GM10248 (cell line): ENCODE results near the gene SDHA.
"Not testable (repeated sequence)": the region's sequence is repeated elsewhere in the genome, so short reads cannot be mapped to it uniquely, and the experiment has no call there.

ENCODE experiments used
- CTCF ChIA-PET: fragments of 300-600 bp; sonication (Branson Sonifier 250); formaldehyde crosslinking; extraction: SDS; loops from one replicate; lab custom pipeline; 2021; ENCODE audit warnings: antibody characterized with exemption; lab: Yijun Ruan, JAX
- POLR2A ChIA-PET: fragments of 350-650 bp; sonication (Branson Sonifier 250); formaldehyde crosslinking; extraction: SDS; loops from one replicate; lab custom pipeline; 2020; ENCODE audit warnings: antibody characterized with exemption; lab: Yijun Ruan, JAX
- DNase-seq: peaks from one replicate; pipeline ENCODE4 v3.0.0; 2012; ENCODE audit errors: extremely low spot score
- CTCF ChIP-seq: IDR thresholded peaks from 2 replicates; pipeline ENCODE4 v1.5.1; 2012; ENCODE audit warnings: mild to moderate bottlenecking, low read depth; ENCODE audit errors: extremely low read depth, missing control alignments, control extremely low read depth

SDHA gene

GRCh38 chr5:270340-270739, 52.2 kb downstream of the SDHA start:
- CTCF ChIA-PET = interaction anchor here (0.7 to 1.5 kb wide), 3 partner anchors 47 to 177 kb away, joined by 3 to 4 read pairs (median 3); no protein-coding TSS in a partner anchor
- TF ChIP-seq CTCF = no peak
- no peak for DNase-seq
- POLR2A ChIA-PET = interaction anchor here (0.6 kb wide), 1 partner anchor 74 kb away, joined by 3 read pairs; no protein-coding TSS in a partner anchor

GRCh38 chr5:271828-272167, 53.7 kb downstream of the SDHA start:
- ChIA-PET POLR2A (interaction anchor here (0.9 to 1.5 kb wide), 4 partner anchors 11 to 45 kb away, joined by 3 to 15 read pairs (median 8); no protein-coding TSS in a partner anchor), CTCF (interaction anchor here (0.9 to 1.3 kb wide), 3 partner anchors 45 to 622 kb away, joined by 3 to 5 read pairs (median 4); no protein-coding TSS in a partner anchor)
- DNase-seq = not testable (repeated sequence)

- CTCF ChIA-PET, DNase-seq, POLR2A ChIA-PET: not testable (repeated sequence)
Measured at GRCh38 chr5:273091-273490, 55.0 kb downstream of the SDHA start.

- POLR2A ChIA-PET = interaction anchor here (1.7 kb wide), 1 partner anchor 11 kb away, joined by 4 read pairs; no protein-coding TSS in a partner anchor
- CTCF ChIA-PET, DNase-seq: not testable (repeated sequence)
Measured at GRCh38 chr5:273491-273890, 55.4 kb downstream of the SDHA start.

DNA sequence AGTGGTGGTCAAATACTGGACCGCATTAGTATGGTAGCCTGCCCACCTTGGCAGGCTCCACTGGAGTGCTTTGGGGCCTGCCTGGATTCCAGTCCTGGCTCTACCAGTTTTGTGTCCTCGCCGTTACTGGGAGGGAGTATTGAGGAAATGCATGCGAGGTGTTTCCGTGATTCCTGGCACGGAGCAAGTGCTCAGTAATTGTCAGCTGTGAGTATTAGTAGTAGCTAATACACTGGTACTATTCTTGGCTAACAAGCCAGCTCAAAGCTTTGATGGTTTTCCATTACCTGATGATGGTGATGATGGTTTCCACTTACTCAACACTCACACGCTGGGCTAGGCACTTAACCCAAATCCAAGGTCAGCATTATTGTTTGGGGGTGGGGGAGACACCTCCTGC, 56.2 kb downstream of the SDHA start:
- ChIA-PET POLR2A (interaction anchor here (1.7 kb wide), 1 partner anchor 10 kb away, joined by 4 read pairs; no protein-coding TSS in a partner anchor), CTCF (interaction anchor here (1.9 to 2.0 kb wide), 2 partner anchors 10 to 13 kb away, joined by 10 to 11 read pairs; no protein-coding TSS in a partner anchor)
- DNase-seq = not testable (repeated sequence)

DNA sequence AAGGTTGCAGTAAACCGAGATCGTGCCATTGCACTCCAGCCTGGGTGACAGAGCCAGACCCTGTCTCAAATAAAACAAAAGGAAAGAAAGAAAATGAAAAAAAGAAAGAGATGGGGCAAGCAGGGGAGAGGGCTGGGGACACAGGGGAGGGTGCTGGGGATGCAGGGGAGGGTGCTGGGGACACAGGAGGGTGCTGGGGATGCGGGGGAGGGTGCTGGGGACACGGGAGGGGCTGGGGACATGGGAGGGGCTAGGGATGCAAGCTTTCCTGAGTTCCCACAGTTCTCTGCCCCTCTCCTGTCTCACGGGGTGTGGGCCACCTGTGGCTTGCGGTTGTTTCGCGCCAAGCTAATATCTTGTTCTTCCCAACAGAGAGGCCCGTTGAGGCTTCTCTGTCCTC, 60.5 kb downstream of the SDHA start:
- POLR2A ChIA-PET = no interaction called here
- no peak for DNase-seq
- CTCF ChIA-PET = interaction anchor here (0.7 to 1.8 kb wide), 2 partner anchors 9 to 38 kb away, joined by 3 to 5 read pairs; no protein-coding TSS in a partner anchor
- TF ChIP-seq CTCF = no peak

DNA sequence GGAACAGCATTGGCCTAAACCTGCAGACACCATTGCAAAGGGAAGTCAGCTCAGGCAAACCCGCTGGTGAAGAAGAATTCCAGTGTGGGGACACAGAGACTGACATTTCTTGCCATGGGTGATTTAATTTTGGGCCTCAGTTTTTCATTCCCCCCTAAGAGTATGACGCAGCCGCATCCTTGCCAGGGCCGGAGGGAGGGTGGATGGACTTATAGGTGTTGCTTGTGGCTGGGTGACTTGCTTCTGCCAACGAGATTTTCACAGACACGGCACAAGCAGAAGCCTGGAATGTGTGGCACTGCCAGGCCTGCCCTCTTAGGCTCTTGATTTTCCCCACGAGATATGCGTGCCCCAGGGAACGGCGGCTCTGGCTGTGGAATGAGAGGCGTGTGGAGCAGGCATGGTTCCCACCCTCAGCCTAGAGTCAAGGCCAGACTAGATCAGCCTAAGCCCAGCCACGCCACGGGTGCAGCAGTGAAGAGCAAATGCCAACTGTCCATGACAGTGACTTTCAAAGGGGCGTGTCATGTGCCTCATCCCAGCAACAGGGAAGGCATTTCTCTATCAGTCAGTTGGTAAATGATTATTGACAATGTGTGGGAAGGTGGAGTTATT, 61.0 kb downstream of the SDHA start:
- POLR2A ChIA-PET, DNase-seq: not testable (repeated sequence)
- CTCF ChIA-PET = interaction anchor here (0.7 kb wide), 1 partner anchor 8 kb away, joined by 3 read pairs; no protein-coding TSS in a partner anchor

DNA sequence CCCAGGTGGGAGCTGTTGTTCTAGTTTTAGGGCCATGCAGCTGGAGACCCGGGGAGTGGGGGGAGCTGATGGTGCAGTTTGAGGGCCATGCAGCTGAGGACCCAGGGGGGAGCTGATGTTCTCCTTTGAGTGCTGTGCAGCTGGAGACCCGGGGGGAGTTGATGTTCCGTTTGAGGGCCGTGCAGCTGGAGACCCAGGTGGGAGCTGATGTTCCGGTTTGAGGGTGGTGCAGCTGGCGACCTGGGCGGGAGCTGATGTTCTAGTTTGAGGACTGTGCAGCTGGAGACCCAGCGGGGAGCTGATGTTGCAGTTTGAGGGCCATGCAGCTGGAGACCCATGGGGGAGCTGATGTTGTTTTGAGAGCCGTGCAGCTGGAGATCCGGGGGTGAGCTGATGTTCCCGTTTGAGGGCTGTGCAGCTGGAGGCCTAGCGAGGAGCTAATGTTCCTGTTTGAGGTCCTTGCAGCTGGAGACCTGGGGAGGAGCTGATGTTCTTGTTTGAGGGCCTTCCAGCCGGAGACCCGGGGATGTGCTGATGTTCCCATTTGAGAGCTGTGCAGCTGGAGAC, 68.0 kb downstream of the SDHA start:
- DNase-seq = no peak
- POLR2A ChIA-PET = interaction anchor here (1.4 to 3.3 kb wide), 2 partner anchors 15 kb away, joined by 12 to 15 read pairs; partner anchors contain the start of gene PDCD6
- CTCF ChIA-PET = interaction anchor here (1.3 to 2.1 kb wide), 4 partner anchors 11 to 160 kb away, joined by 3 to 17 read pairs (median 6); no protein-coding TSS in a partner anchor
- TF ChIP-seq CTCF = no peak

GRCh38 chr5:290200-290599, 72.1 kb downstream of the SDHA start:
- DNase-seq, POLR2A ChIA-PET, CTCF ChIA-PET: not testable (repeated sequence)

DNA sequence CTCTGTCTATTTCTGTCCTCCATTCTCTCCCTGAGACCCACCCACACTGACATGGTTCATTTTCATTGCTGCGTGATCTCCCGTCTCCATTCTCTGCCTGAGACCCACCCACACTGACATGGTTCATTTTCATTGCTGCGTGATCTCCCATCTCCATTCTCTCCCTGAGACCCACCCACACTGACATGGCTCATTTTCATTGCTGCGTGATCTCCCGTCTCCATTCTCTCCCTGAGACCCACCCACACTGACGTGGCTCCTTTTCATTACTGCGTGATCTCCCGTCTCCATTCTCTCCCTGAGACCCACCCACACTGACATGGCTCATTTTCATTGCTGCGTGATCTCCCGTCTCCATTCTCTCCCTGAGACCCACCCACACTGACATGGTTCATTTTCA, 73.2 kb downstream of the SDHA start:
- POLR2A ChIA-PET, CTCF ChIA-PET, DNase-seq: not testable (repeated sequence)

DNA sequence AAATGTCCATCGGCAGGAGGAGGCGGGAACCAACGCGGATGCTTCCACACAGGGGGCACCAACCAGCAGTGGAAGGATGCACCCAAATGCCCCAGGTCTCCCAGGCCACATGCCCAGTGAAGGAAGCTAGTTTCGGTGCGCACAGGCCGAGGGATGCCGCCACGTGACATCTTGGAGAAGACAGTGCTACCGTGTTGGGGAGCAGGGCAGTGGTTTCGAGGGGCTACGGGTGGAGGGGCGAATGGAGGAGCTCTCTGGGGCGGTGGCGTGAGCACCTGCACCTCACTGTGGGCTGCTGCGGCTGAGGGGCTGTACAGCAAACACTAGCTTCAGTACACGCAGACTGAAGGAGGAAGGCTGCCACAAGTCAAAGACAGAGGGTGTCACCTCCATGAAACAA, 76.7 kb downstream of the SDHA start:
- DNase-seq, CTCF ChIA-PET, POLR2A ChIA-PET: not testable (repeated sequence)

DNA sequence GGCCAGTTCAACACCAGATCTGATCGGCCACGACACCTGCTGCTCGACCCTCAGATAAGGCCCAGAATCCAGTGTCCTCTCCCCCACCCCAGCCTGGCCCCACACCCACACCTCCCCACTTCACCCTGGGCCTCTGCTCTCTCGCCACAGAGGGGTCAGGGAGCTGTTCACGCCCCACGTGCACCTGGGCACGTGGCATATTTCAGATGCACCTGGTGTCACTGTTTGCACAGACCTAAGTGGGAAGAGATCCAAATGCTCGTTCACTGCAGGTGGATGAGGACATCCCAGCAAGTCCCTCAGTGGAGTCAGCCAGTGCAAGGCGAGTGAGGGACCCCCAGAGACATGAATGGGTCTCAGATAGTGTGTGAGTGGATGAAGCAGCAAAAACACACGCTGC, 78.1 kb downstream of the SDHA start:
- DNase-seq, CTCF ChIA-PET, POLR2A ChIA-PET: not testable (repeated sequence)

DNA sequence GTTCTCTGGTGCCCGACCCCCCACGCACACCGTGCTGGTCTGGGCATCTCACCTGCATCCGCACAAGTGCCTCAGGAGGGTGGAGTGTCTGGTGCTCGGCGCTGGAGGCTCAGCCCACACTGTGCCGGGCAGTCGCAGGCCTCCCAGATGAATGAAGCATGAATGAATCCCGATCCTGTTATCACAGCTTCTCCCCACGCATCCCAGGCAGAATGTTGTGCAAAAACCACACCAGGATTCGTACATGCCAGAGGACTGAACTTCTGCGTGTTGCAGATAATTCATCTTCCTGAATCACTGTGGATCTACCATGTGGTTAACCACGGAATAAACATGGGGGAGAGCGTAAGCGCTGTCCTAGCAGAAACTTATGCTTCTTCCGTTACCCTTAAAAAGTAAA, 78.8 kb downstream of the SDHA start:
- DNase-seq, POLR2A ChIA-PET: not testable (repeated sequence)

GRCh38 chr5:297448-297847, 79.3 kb downstream of the SDHA start:
- DNase-seq, POLR2A ChIA-PET, CTCF ChIA-PET: not testable (repeated sequence)

More for the DNA sequence above, 78.8 kb downstream of the SDHA start:
- CTCF ChIA-PET = not testable (repeated sequence)
